ENCODE measurements around the gene NPTX1.

- TF ChIP-seq CTCF (IDR thresholded peaks at IDR 0.05) (no peak), POLR2A (IDR thresholded peaks at IDR 0.05) (no peak)
Observed at GRCh38 chr17:80510772-80511171, 34.4 kb upstream of the NPTX1 start.

Measured in lower leg skin (tissue), 3 donors.